ENCODE data around the gene GIPC3. TPM values are rescaled to one million over a fixed set of nuclear protein-coding genes. Genes with fewer than 3 reads are reported as not detected.

The GIPC3 gene
- total RNA-seq, 3 donors from 2014 or later = 0.34 to 1.1 (median 0.58) TPM

DNA sequence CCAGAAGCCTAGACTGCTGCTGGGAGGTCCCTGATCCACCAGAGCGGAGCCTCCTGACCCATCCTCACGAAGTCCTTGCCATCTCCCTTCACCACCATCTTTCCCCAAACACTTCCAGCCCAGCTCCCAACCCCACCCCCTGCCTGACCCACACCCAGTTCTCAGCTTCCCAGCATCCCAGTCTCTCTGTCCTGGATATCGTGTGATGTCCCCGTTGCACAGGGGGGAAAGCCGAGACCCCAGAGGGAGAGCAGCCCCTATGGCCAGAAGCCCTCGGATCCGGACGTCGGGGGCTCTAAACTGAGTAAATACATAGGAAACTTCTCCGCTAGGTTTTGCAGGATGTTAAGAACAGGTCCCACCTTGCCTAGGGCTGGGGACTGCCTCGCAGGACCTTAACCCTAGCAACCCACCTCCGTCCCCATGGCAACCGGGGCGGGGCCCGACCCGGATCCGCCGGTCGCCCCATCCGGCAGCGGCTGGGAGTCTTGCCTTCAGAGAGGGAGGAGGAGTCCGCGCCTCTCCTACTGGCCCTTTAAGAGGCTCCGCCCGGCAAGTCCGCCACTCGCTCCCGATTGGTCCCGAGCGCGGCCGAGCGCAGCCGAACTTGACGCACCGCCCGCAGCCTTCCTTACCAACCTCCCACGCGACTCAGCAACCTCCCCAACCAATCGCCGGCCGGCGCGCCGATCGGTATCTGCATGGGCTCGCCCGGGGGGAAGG, 13.0 kb upstream of the GIPC3 start:
- no peaks in the 10 kb centered on the region for H3K9me3 ChIP-seq
- H3K4me1 ChIP-seq (ENCODE audit: low read depth) = peaks cover 35% of the 10 kb centered on the region
- no peaks in the 10 kb centered on the region for H3K36me3 ChIP-seq (ENCODE audit: low read depth)
- TF ChIP-seq, protein P1, sequence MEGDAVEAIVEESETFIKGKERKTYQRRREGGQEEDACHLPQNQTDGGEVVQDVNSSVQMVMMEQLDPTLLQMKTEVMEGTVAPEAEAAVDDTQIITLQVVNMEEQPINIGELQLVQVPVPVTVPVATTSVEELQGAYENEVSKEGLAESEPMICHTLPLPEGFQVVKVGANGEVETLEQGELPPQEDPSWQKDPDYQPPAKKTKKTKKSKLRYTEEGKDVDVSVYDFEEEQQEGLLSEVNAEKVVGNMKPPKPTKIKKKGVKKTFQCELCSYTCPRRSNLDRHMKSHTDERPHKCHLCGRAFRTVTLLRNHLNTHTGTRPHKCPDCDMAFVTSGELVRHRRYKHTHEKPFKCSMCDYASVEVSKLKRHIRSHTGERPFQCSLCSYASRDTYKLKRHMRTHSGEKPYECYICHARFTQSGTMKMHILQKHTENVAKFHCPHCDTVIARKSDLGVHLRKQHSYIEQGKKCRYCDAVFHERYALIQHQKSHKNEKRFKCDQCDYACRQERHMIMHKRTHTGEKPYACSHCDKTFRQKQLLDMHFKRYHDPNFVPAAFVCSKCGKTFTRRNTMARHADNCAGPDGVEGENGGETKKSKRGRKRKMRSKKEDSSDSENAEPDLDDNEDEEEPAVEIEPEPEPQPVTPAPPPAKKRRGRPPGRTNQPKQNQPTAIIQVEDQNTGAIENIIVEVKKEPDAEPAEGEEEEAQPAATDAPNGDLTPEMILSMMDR (IDR thresholded peaks at IDR 0.05) = no peak
- DNase-seq (peak; percentile 99 to 100 (median 100)), ATAC-seq (peak; percentile 86)
- peak overlapping the region; percentile 91 for H3K4me3 ChIP-seq
- intact Hi-C loops (cut with DNase I, micrococcal nuclease) = no loop called here

DNA sequence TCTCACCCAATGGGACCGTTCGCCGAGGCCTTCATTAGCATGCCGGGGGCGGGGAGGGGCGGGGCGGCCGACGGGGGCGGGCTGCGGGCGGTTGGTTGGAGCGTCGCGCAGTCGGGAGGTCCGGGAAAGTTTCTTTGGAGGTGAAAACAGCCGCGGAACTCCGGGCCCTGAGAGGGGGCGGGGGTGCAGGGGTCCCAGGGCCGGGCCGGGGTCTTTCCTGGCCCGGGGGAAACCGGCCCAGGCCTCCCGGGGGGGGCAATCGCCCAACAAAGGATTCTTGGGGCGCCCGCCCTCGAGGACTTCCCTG, 12.5 kb upstream of the GIPC3 start, which contains the start of gene HMG20B:
Gene HMG20B (plus strand): TSS at position 90 of the 307 bp plus-strand sequence. CDS start 366 bp downstream, outside the sequence.
- DNase-seq (no peak), ATAC-seq (no peak)
- intact Hi-C loops (cut with DNase I, micrococcal nuclease) = no loop called here
- no peaks in the 10 kb centered on the region for H3K9me3 ChIP-seq
- H3K4me3 ChIP-seq = peak within 1 kb of the TSS; percentile 91
- TF ChIP-seq, protein P1 (IDR thresholded peaks at IDR 0.05) = no peak
- H3K4me1 ChIP-seq (ENCODE audit: low read depth) = peaks cover 35% of the 10 kb centered on the region
- H3K36me3 ChIP-seq (ENCODE audit: low read depth) = no peaks in the 10 kb centered on the region

GRCh38 chr19:3573162-3573857, 12.0 kb upstream of the GIPC3 start:
- DNase-seq (peak in 2 of 3 donors; percentile 41 to 72), ATAC-seq (peak; percentile 7)
- H3K36me3 ChIP-seq (ENCODE audit: low read depth) = no peaks in the 10 kb centered on the region
- no peaks in the 10 kb centered on the region for H3K9me3 ChIP-seq
- peaks cover 35% of the 10 kb centered on the region for H3K4me1 ChIP-seq (ENCODE audit: low read depth)
- intact Hi-C loops (cut with DNase I, micrococcal nuclease) = no loop called here
- peak overlapping the region; percentile 91 for H3K4me3 ChIP-seq
- TF ChIP-seq, protein P1 (IDR thresholded peaks at IDR 0.05) = no peak

- H3K4me3 ChIP-seq = peak overlapping the region; percentile 91
- peak; percentile 70 for ATAC-seq
- H3K4me1 ChIP-seq (ENCODE audit: low read depth) = peaks cover 35% of the 10 kb centered on the region
- peak; percentile 96 to 98 (median 98) for DNase-seq
- intact Hi-C loops (cut with DNase I, micrococcal nuclease) = no loop called here
- TF ChIP-seq, protein P1 (IDR thresholded peaks at IDR 0.05) = no peak
- H3K9me3 ChIP-seq = no peaks in the 10 kb centered on the region
- H3K36me3 ChIP-seq (ENCODE audit: low read depth) = no peaks in the 10 kb centered on the region
Observed at GRCh38 chr19:3573858-3574637, 11.2 kb upstream of the GIPC3 start.

- TF ChIP-seq, protein P1 (IDR thresholded peaks at IDR 0.05) = no peak
- ATAC-seq (no peak), DNase-seq (peak in 1 of 3 donors; percentile 36)
- no peak overlapping the region for H3K4me3 ChIP-seq
- H3K36me3 ChIP-seq (ENCODE audit: low read depth) = no peaks in the 10 kb centered on the region
- H3K4me1 ChIP-seq (ENCODE audit: low read depth) = peaks cover 32% of the 10 kb centered on the region
- intact Hi-C loops (cut with DNase I, micrococcal nuclease) = no loop called here
- no peaks in the 10 kb centered on the region for H3K9me3 ChIP-seq
Observed at GRCh38 chr19:3575260-3575741, 10.0 kb upstream of the GIPC3 start.
